Measurements from ENCODE around the gene CKLF. TPM values are rescaled to one million over a fixed set of nuclear protein-coding genes. Genes with fewer than 3 reads are reported as not detected.

CKLF gene
- total RNA-seq (54.7 TPM), polyA plus RNA-seq (54.9 TPM)

GRCh38 chr16:66552286-66553177 lies at the start of gene CKLF:
CKLF (plus strand) TSS chr16:66552576; CDS start chr16:66552716, 140 bp downstream.
- Histone ChIP-seq H3K27ac (ENCODE audit: low read depth) (peak within 1 kb of the TSS; percentile 77), H3K4me1 (ENCODE audit: insufficient read depth) (no peaks in the 10 kb centered on the region), H3K4me3 (ENCODE audit: low read depth, low read length) (peak within 1 kb of the TSS; percentile 39), H3K36me3 (ENCODE audit: insufficient read depth) (no peaks in the 10 kb centered on the region)
- WGBS, result 9% methylated on average over 63 of the region's 63 CpGs
- DNase-seq (ENCODE audit: extremely low spot score), result peak; percentile 59

GRCh38 chr16:66503030-66503429 lies 49.3 kb upstream of the CKLF start:
- no peak for DNase-seq (ENCODE audit: extremely low spot score)
- Histone ChIP-seq H3K4me1 (ENCODE audit: insufficient read depth) (no peaks in the 10 kb centered on the region), H3K27ac (ENCODE audit: low read depth) (no peak overlapping the region), H3K36me3 (ENCODE audit: insufficient read depth) (no peaks in the 10 kb centered on the region), H3K4me3 (ENCODE audit: low read depth, low read length) (no peak overlapping the region)
- 84% methylated on average over 2 of the region's 2 CpGs for WGBS

- 87% methylated on average over 3 of the region's 3 CpGs for WGBS
- Histone ChIP-seq H3K36me3 (ENCODE audit: insufficient read depth) (no peaks in the 10 kb centered on the region), H3K4me3 (ENCODE audit: low read depth, low read length) (no peak overlapping the region), H3K27ac (ENCODE audit: low read depth) (no peak overlapping the region), H3K4me1 (ENCODE audit: insufficient read depth) (no peaks in the 10 kb centered on the region)
- no peak for DNase-seq (ENCODE audit: extremely low spot score)
Measured at GRCh38 chr16:66503612-66504011, 48.8 kb upstream of the CKLF start.

- WGBS, result 84% methylated on average over 4 of the region's 4 CpGs
- H3K4me1 ChIP-seq (ENCODE audit: insufficient read depth), result no peaks in the 10 kb centered on the region
- no peak overlapping the region for H3K4me3 ChIP-seq (ENCODE audit: low read depth, low read length)
- H3K36me3 ChIP-seq (ENCODE audit: insufficient read depth), result peaks cover 2% of the 10 kb centered on the region
- no peak for DNase-seq (ENCODE audit: extremely low spot score)
- no peak overlapping the region for H3K27ac ChIP-seq (ENCODE audit: low read depth)
Measured at GRCh38 chr16:66507731-66508239, 44.6 kb upstream of the CKLF start.

GRCh38 chr16:66508248-66508913 lies 44.0 kb upstream of the CKLF start:
- 80% methylated on average over 7 of the region's 7 CpGs for WGBS
- H3K27ac ChIP-seq (ENCODE audit: low read depth), result no peak overlapping the region
- peaks cover 2% of the 10 kb centered on the region for H3K36me3 ChIP-seq (ENCODE audit: insufficient read depth)
- H3K4me3 ChIP-seq (ENCODE audit: low read depth, low read length), result no peak overlapping the region
- no peaks in the 10 kb centered on the region for H3K4me1 ChIP-seq (ENCODE audit: insufficient read depth)
- no peak for DNase-seq (ENCODE audit: extremely low spot score)

- Histone ChIP-seq H3K4me3 (ENCODE audit: low read depth, low read length) (no peak overlapping the region), H3K36me3 (ENCODE audit: insufficient read depth) (peaks cover 2% of the 10 kb centered on the region), H3K4me1 (ENCODE audit: insufficient read depth) (no peaks in the 10 kb centered on the region), H3K27ac (ENCODE audit: low read depth) (no peak overlapping the region)
- no peak for DNase-seq (ENCODE audit: extremely low spot score)
- 95% methylated on average over 9 of the region's 9 CpGs for WGBS
Measured at GRCh38 chr16:66508914-66509496, 43.4 kb upstream of the CKLF start.

DNA sequence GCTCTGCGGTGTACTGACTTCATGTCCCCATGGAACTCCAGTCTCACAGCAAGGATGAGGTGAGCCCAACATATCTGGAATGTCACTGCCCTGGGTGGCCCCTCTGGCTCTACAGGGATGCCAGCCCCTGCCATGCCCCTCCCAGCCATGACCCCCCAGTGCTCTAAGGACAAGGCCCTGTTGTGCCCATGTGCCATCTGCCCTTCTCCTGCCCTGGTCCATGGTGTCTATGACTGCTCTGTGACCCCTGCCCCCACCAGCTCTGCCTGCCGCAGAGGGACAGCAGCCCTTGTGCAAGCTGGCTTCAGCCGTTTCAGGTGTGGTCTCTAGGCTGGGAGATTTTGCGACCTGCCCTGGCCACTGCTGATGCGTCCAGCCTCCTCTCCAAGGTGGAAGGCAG lies 42.8 kb upstream of the CKLF start:
- 94% methylated on average over 5 of the region's 5 CpGs for WGBS
- DNase-seq (ENCODE audit: extremely low spot score), result no peak
- H3K36me3 ChIP-seq (ENCODE audit: insufficient read depth), result peaks cover 2% of the 10 kb centered on the region
- no peaks in the 10 kb centered on the region for H3K4me1 ChIP-seq (ENCODE audit: insufficient read depth)
- no peak overlapping the region for H3K4me3 ChIP-seq (ENCODE audit: low read depth, low read length)
- H3K27ac ChIP-seq (ENCODE audit: low read depth), result no peak overlapping the region

DNA sequence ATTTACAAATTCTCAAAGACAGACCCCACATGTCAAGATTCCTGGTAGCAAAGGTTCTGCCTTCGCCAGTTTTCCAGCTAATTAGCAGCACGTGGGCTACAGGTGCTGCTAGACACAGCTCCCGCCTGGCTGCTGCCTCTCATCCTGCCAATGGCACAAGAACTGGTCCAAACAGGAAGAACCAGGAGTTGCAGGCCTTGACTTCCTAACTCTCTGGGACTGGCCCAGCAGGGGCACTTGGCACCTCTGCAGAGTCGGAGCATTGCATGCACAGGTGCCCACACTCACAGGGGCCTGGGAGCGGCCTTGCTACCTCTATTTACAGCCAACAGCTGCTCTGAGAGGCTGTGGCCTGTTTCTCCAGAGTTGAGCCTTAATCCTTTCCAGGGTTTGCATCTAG lies 42.1 kb upstream of the CKLF start:
- Histone ChIP-seq H3K4me1 (ENCODE audit: insufficient read depth) (no peaks in the 10 kb centered on the region), H3K27ac (ENCODE audit: low read depth) (no peak overlapping the region), H3K36me3 (ENCODE audit: insufficient read depth) (peaks cover 2% of the 10 kb centered on the region), H3K4me3 (ENCODE audit: low read depth, low read length) (no peak overlapping the region)
- no peak for DNase-seq (ENCODE audit: extremely low spot score)
- 91% methylated on average over 5 of the region's 5 CpGs for WGBS

GRCh38 chr16:66510711-66511601 lies 41.4 kb upstream of the CKLF start:
- Histone ChIP-seq H3K4me1 (ENCODE audit: insufficient read depth) (no peaks in the 10 kb centered on the region), H3K4me3 (ENCODE audit: low read depth, low read length) (no peak overlapping the region), H3K36me3 (ENCODE audit: insufficient read depth) (peaks cover 2% of the 10 kb centered on the region), H3K27ac (ENCODE audit: low read depth) (peak overlapping the region; percentile 63)
- DNase-seq (ENCODE audit: extremely low spot score), result no peak
- 61% methylated on average over 12 of the region's 12 CpGs for WGBS

- DNase-seq (ENCODE audit: extremely low spot score), result no peak
- H3K36me3 ChIP-seq (ENCODE audit: insufficient read depth), result peaks cover 2% of the 10 kb centered on the region
- H3K4me3 ChIP-seq (ENCODE audit: low read depth, low read length), result no peak overlapping the region
- H3K4me1 ChIP-seq (ENCODE audit: insufficient read depth), result no peaks in the 10 kb centered on the region
- peak overlapping the region; percentile 63 for H3K27ac ChIP-seq (ENCODE audit: low read depth)
- 41% methylated on average over 13 of the region's 13 CpGs for WGBS
Measured at GRCh38 chr16:66511602-66512271, 40.6 kb upstream of the CKLF start.

- WGBS, result 84% methylated on average over 15 of the region's 15 CpGs
- no peak overlapping the region for H3K27ac ChIP-seq (ENCODE audit: low read depth)
- peaks cover 2% of the 10 kb centered on the region for H3K36me3 ChIP-seq (ENCODE audit: insufficient read depth)
- no peak overlapping the region for H3K4me3 ChIP-seq (ENCODE audit: low read depth, low read length)
- no peaks in the 10 kb centered on the region for H3K4me1 ChIP-seq (ENCODE audit: insufficient read depth)
- DNase-seq (ENCODE audit: extremely low spot score), result no peak
Measured at GRCh38 chr16:66512272-66513110, 39.9 kb upstream of the CKLF start.

Data from urinary bladder (tissue), 4 donors.